ENCODE data around the gene NES. TPM values are rescaled to one million over a fixed set of nuclear protein-coding genes. Genes with fewer than 3 reads are reported as not detected.

Gene NES
- total and polyA plus RNA-seq, 4 donors: 0.15 to 3.1 (median 1.9) TPM

- no peaks in the 10 kb centered on the region for H3K9me3 ChIP-seq (ENCODE audit: control insufficient read depth in 4 of 4, low read length in 3 of 4)
- 71% methylated on average over 5 of the region's 5 CpGs for WGBS
- no peak overlapping the region for H3K4me3 ChIP-seq (ENCODE audit: low read depth in 1 of 3, low read length in 3 of 3)
- H3K4me1 ChIP-seq (ENCODE audit: control insufficient read depth in 4 of 4, insufficient read depth in 4 of 4, low read length in 3 of 4): peaks cover 0 to under 1% (median under 1%) of the 10 kb centered on the region in 4 donors
- no peak for DNase-seq (ENCODE audit: low spot score)
- no peaks in the 10 kb centered on the region for H3K36me3 ChIP-seq (ENCODE audit: control insufficient read depth in 4 of 4, insufficient read depth in 3 of 4, low read depth in 1 of 4, low read length in 3 of 4)
- no peak overlapping the region for H3K9ac ChIP-seq (ENCODE audit: low read depth in 1 of 2, low read length in 2 of 2)
- no peak overlapping the region for H3K27ac ChIP-seq (ENCODE audit: low read depth in 1 of 2, low read length in 2 of 2)
- TF ChIP-seq HNF4A (conservative IDR thresholded peaks at IDR 0.05) (no peak), YY1 (IDR thresholded peaks at IDR 0.05) (no peak), NR2F2 (IDR thresholded peaks at IDR 0.05) (no peak), ZBTB33 (IDR thresholded peaks at IDR 0.05) (no peak), TAF1 (conservative IDR thresholded peaks at IDR 0.05) (no peak)
- peaks cover 0 to 2% (median 0%) of the 10 kb centered on the region in 4 donors for H3K27me3 ChIP-seq (ENCODE audit: control insufficient read depth in 4 of 4, insufficient read depth in 4 of 4, low read length in 3 of 4)
These were observed 7.1 kb upstream of the NES start for GRCh38 chr1:156684227-156684782.

- Histone ChIP-seq H3K4me1 (ENCODE audit: control insufficient read depth in 4 of 4, insufficient read depth in 4 of 4, low read length in 3 of 4) (peaks cover 0 to 7% (median under 1%) of the 10 kb centered on the region in 4 donors), H3K4me3 (ENCODE audit: low read depth in 1 of 3, low read length in 3 of 3) (no peak overlapping the region), H3K9ac (ENCODE audit: low read depth in 1 of 2, low read length in 2 of 2) (no peak overlapping the region), H3K9me3 (ENCODE audit: control insufficient read depth in 4 of 4, low read length in 3 of 4) (no peaks in the 10 kb centered on the region), H3K27ac (ENCODE audit: low read depth in 1 of 2, low read length in 2 of 2) (no peak overlapping the region), H3K27me3 (ENCODE audit: control insufficient read depth in 4 of 4, insufficient read depth in 4 of 4, low read length in 3 of 4) (peaks cover 0 to 7% (median 4%) of the 10 kb centered on the region in 4 donors), H3K36me3 (ENCODE audit: control insufficient read depth in 4 of 4, insufficient read depth in 3 of 4, low read depth in 1 of 4, low read length in 3 of 4) (no peaks in the 10 kb centered on the region)
- no peak for DNase-seq (ENCODE audit: low spot score)
- WGBS: 79% methylated on average over 5 of the region's 5 CpGs
- TF ChIP-seq EGR1 (IDR thresholded peaks at IDR 0.05; ENCODE audit: low read depth in 2 of 2) (no peak), HNF4G (IDR thresholded peaks at IDR 0.05) (no peak), YY1 (IDR thresholded peaks at IDR 0.05) (no peak), GABPA (IDR thresholded peaks at IDR 0.05 in 1 of 2, conservative IDR thresholded peaks at IDR 0.05 in 1 of 2) (no peak), NR2F2 (IDR thresholded peaks at IDR 0.05) (no peak), FOXA2 (IDR thresholded peaks at IDR 0.05) (no peak), FOXA1 (IDR thresholded peaks at IDR 0.05) (no peak), RAD21 (IDR thresholded peaks at IDR 0.05) (no peak), REST (IDR thresholded peaks at IDR 0.05) (no peak), ATF3 (IDR thresholded peaks at IDR 0.05) (no peak), HNF4A (conservative IDR thresholded peaks at IDR 0.05) (no peak)
These were observed 5.1 kb upstream of the NES start for GRCh38 chr1:156682166-156682890.
